Measurements from ENCODE around the gene BPIFB3. TPM values are rescaled to one million over a fixed set of nuclear protein-coding genes. Genes with fewer than 3 reads are reported as not detected.

Gene BPIFB3
- total RNA-seq, result under 1 TPM in 1 of 7 donors, not detected in 6; 0.15 TPM
- polyA plus RNA-seq, result not detected
- long read RNA-seq, donor 1, result 0 reads
- long read RNA-seq, donor 2, result 0 reads
- long read RNA-seq, donor 3, result 0 reads

GRCh38 chr20:33053291-33054106 is at the start of gene BPIFB3:
Gene BPIFB3 (plus strand): TSS chr20:33053903. CDS start chr20:33055436, 1,533 bp downstream.
- Histone ChIP-seq H3K4me3 (no peak within 1 kb of the TSS), H3K4me1 (ENCODE audit: insufficient read depth) (no peaks in the 10 kb centered on the region), H3K36me3 (no peaks in the 10 kb centered on the region), H3K27me3 (no peaks in the 10 kb centered on the region), H3K27ac (no peak within 1 kb of the TSS), H3K9me3 (no peaks in the 10 kb centered on the region)
- DNase-seq, result no peak
- intact Hi-C loops (cut with DNase I), result no loop called here
- 51 to 62% (median 52%) methylated on average over 25 of the region's 25 CpGs for WGBS, 3 donors
- no peak for TF ChIP-seq CTCF (IDR thresholded peaks at IDR 0.05)
- no peak for TF ChIP-seq EP300 (IDR thresholded peaks at IDR 0.05)
- no peak for TF ChIP-seq POLR2A (IDR thresholded peaks at IDR 0.05)

- intact Hi-C loops (cut with DNase I), result loop anchor here in 1 of 4 donors (10.0 kb wide), 1 partner anchor 61 kb away; no protein-coding TSS in a partner anchor
- H3K9me3 ChIP-seq, result no peaks in the 10 kb centered on the region
- no peak for DNase-seq
- H3K36me3 ChIP-seq, result no peaks in the 10 kb centered on the region
- no peaks in the 10 kb centered on the region for H3K4me1 ChIP-seq (ENCODE audit: insufficient read depth)
- no peak for TF ChIP-seq EP300 (IDR thresholded peaks at IDR 0.05)
- no peak for TF ChIP-seq CTCF (IDR thresholded peaks at IDR 0.05)
- TF ChIP-seq POLR2A (IDR thresholded peaks at IDR 0.05), result no peak
- H3K27ac ChIP-seq, result no peak within 1 kb of the TSS
- H3K4me3 ChIP-seq, result no peak within 1 kb of the TSS
- 67 to 77% (median 73%) methylated on average over 6 of the region's 6 CpGs for WGBS, 3 donors
- no peaks in the 10 kb centered on the region for H3K27me3 ChIP-seq
Observed at GRCh38 chr20:33004141-33004751, 49.5 kb upstream of the BPIFB3 start, which contains the start of gene SUN5. Gene SUN5 (minus strand): TSS chr20:33004433. CDS start chr20:33004340, 93 bp downstream.

- no peaks in the 10 kb centered on the region for H3K27me3 ChIP-seq
- H3K9me3 ChIP-seq, result no peaks in the 10 kb centered on the region
- 48 to 50% (median 49%) methylated on average over 4 of the region's 4 CpGs for WGBS, 3 donors
- no peaks in the 10 kb centered on the region for H3K36me3 ChIP-seq
- intact Hi-C loops (cut with DNase I), result loop anchor here in 1 of 4 donors (10.0 kb wide), 1 partner anchor 60 kb away; no protein-coding TSS in a partner anchor
- no peaks in the 10 kb centered on the region for H3K4me1 ChIP-seq (ENCODE audit: insufficient read depth)
- DNase-seq, result no peak
- no peak overlapping the region for H3K27ac ChIP-seq
- no peak for TF ChIP-seq EP300 (IDR thresholded peaks at IDR 0.05)
- TF ChIP-seq POLR2A (IDR thresholded peaks at IDR 0.05), result no peak
- no peak for TF ChIP-seq CTCF (IDR thresholded peaks at IDR 0.05)
- H3K4me3 ChIP-seq, result no peak overlapping the region
Observed at GRCh38 chr20:33005132-33005566, 48.6 kb upstream of the BPIFB3 start.

- Histone ChIP-seq H3K36me3 (no peaks in the 10 kb centered on the region), H3K4me3 (no peak overlapping the region), H3K9me3 (no peaks in the 10 kb centered on the region), H3K27ac (no peak overlapping the region), H3K4me1 (ENCODE audit: insufficient read depth) (no peaks in the 10 kb centered on the region), H3K27me3 (no peaks in the 10 kb centered on the region)
- intact Hi-C loops (cut with DNase I), result loop anchor here in 1 of 4 donors (10.0 kb wide), 1 partner anchor 59 kb away; no protein-coding TSS in a partner anchor
- no peak for TF ChIP-seq EP300 (IDR thresholded peaks at IDR 0.05)
- TF ChIP-seq CTCF (IDR thresholded peaks at IDR 0.05), result no peak
- TF ChIP-seq POLR2A (IDR thresholded peaks at IDR 0.05), result no peak
- no peak for DNase-seq
- 73 to 86% (median 83%) methylated on average over 8 of the region's 8 CpGs for WGBS, 3 donors
Observed at GRCh38 chr20:33005908-33006775, 47.6 kb upstream of the BPIFB3 start.
